ENCODE measurements around the gene SFMBT1. TPM values are rescaled to one million over a fixed set of nuclear protein-coding genes. Genes with fewer than 3 reads are reported as not detected.
A peak's percentile ranks its signal among the peaks of the same experiment; 100 is the strongest.

The SFMBT1 gene
- total RNA-seq, 1 donor: 3.9 TPM

- DNase-seq (ENCODE audit: low read depth): no peak
- no peak for TF ChIP-seq CTCF (IDR thresholded peaks at IDR 0.05; ENCODE audit: insufficient read depth, low read depth, low read length)
- no peak overlapping the region for H3K4me3 ChIP-seq (ENCODE audit: low read depth, low read length)
These were observed 42.6 kb downstream of the SFMBT1 start for GRCh38 chr3:53003320-53003719.

DNA sequence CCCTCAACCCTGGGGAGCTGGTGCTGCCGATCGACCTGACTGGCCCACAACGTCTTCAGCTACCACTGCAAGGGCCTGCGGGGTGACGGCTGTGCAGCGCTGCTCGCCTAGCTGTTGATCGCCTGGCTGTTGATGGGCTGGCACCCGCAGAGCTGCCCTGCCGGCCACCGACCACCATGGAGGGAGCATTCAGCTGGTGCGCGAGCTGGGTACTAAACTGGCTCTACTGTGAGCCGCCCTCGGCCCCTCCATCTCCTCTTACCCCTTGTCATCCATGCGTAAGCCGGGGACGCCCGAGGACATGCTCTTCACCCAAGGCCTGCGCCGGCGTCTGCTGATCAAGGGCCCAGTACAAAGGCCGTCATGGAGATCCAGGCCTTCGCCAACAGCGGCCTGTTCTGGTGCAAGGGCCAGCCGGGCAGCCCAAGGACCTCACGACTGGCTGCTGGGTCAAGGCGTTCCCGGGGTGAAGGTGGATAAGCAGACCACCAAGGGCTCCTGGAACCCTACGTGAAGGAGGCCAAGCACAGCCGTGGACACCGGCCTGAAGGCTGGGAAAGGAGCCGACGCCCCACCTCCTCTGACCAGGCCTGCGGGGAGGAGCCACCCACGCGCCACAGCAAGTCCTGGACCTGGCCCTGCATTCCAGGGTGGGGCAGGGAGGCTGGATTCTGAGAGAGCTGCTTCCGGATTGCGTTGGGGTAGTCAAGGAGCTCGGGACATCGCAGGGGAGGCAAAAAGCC lies 46.9 kb downstream of the SFMBT1 start:
- DNase-seq (ENCODE audit: low read depth): no peak
- H3K4me3 ChIP-seq (ENCODE audit: low read depth, low read length): no peak overlapping the region
- no peak for TF ChIP-seq CTCF (IDR thresholded peaks at IDR 0.05; ENCODE audit: insufficient read depth, low read depth, low read length)

- no peak for TF ChIP-seq CTCF (IDR thresholded peaks at IDR 0.05; ENCODE audit: insufficient read depth, low read depth, low read length)
- no peak for DNase-seq (ENCODE audit: low read depth)
- H3K4me3 ChIP-seq (ENCODE audit: low read depth, low read length): no peak overlapping the region
These were observed 55.2 kb downstream of the SFMBT1 start for GRCh38 chr3:52990637-52991036.

- H3K4me3 ChIP-seq (ENCODE audit: low read depth, low read length): no peak overlapping the region
- DNase-seq (ENCODE audit: low read depth): peak; percentile 60
- peak; percentile 60 for TF ChIP-seq CTCF (IDR thresholded peaks at IDR 0.05; ENCODE audit: insufficient read depth, low read depth, low read length)
These were observed 58.9 kb downstream of the SFMBT1 start for GRCh38 chr3:52986938-52987337.

DNA sequence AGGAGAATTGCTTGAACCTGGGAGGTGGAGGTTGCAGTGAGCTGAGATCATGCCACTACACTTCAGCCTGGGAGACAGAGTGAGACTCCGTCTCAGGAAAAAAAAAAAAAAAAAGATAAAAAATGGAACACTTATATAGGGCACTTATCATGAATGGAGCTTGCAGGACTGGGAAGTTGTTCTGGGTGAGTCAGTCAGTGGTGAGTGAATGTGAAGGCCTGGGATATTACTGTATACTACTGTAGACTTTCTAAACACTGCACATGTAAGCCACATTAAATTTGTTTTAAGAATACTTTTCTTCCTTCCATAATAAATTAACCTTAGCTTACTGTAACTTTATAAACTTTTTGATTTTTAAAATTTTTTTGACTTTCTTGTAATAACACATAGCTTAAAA lies 59.8 kb downstream of the SFMBT1 start:
- DNase-seq (ENCODE audit: low read depth): no peak
- no peak overlapping the region for H3K4me3 ChIP-seq (ENCODE audit: low read depth, low read length)
- no peak for TF ChIP-seq CTCF (IDR thresholded peaks at IDR 0.05; ENCODE audit: insufficient read depth, low read depth, low read length)

DNA sequence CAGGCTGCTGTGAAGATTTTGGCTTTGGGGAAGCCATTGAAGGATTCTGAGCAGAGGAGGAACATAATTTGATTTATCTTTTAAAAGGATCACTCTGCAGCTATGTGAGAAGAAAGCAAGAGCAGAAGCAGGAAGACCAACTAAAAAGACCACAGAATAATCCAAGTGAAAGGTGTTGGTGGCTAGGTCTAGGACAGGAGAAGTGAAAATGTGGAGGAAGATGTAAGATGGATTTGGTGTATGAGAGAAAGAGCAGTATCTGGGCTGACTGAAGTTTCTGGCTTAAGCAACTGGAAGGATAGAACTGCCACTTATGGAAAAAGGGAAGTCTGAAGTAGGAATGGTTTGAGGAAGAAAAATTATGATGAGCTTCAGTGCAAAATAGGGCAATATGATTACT lies 62.0 kb downstream of the SFMBT1 start:
- no peak for TF ChIP-seq CTCF (IDR thresholded peaks at IDR 0.05; ENCODE audit: insufficient read depth, low read depth, low read length)
- no peak overlapping the region for H3K4me3 ChIP-seq (ENCODE audit: low read depth, low read length)
- DNase-seq (ENCODE audit: low read depth): no peak

- no peak for DNase-seq (ENCODE audit: low read depth)
- no peak for TF ChIP-seq CTCF (IDR thresholded peaks at IDR 0.05; ENCODE audit: insufficient read depth, low read depth, low read length)
These were observed 62.5 kb downstream of the SFMBT1 start for GRCh38 chr3:52983336-52983807.

More at GRCh38 chr3:52983336-52983807, 62.5 kb downstream of the SFMBT1 start:
- H3K4me3 ChIP-seq (ENCODE audit: low read depth, low read length): no peak overlapping the region
